K562 (cell line): ENCODE measurements around the gene ZNF239. TPM values are rescaled to one million over a fixed set of nuclear protein-coding genes. Genes with fewer than 3 reads are reported as not detected.

Experiments
- ATAC-seq: fragments of 200-7000 bp; cut with Tn5 transposase; 3 replicates; pipeline ENCODE4 v1.9.1; 2020; ENCODE audit warnings: moderate library complexity
- BruUV-seq: library from RNA; stranded (reverse); fragments of 400-500 nt; replicated peaks from 2 replicates; lab custom pipeline; 2021; lab: Mats Ljungman, UMichigan
- CTCF ChIA-PET: fragments of 300-600 bp; formaldehyde crosslinking; extraction: SDS; loops from one replicate; lab custom pipeline; 2021; ENCODE audit warnings: low intra/inter-chr PET ratio; lab: Yijun Ruan, JAX
- POLR2A ChIA-PET: fragments of 300-600, 350-650 bp; sonication (Branson Sonifier 250); formaldehyde crosslinking; extraction: SDS; loops from one replicate; lab custom pipeline; 2021; ENCODE audit warnings: antibody characterized with exemption, inconsistent platforms; lab: Yijun Ruan, JAX
- DNase-seq, 4 experiments: peaks; one replicate each; pipeline versions ENCODE4 v3.0.0 to v3.0.0-alpha.2; 2011 to 2018; ENCODE audit warnings: low spot score in 3 of 4, mixed read lengths in 3 of 4; ENCODE audit errors: extremely low read depth in 1 of 4
- FAIRE-seq: peaks from 2 replicates; lab custom pipeline; 2011; peaks lifted over from hg19 to GRCh38; lab: Jason Lieb, UNC
- H2AFZ ChIP-seq: 2 replicates; pipeline ENCODE4 v1.6.0; 2011; ENCODE audit warnings: low read depth, low read length, control low read depth, inconsistent platforms
- H3K27ac ChIP-seq: fragments of 200-600 bp; 3 replicates; pipeline ENCODE4 v1.8.0; 2011; ENCODE audit warnings: low read depth, mild to moderate bottlenecking, control low read depth, inconsistent platforms, low read length, moderate library complexity, mixed read lengths; ENCODE audit errors: extremely low read depth
- H3K27me3 ChIP-seq, 2 experiments: fragments of 300-600 bp in 1 of 2; 2 replicates in 1 of 2; 3 replicates in 1 of 2; pipeline versions ENCODE4 v1.6.0 to v1.8.0; 2011; ENCODE audit warnings: inconsistent platforms in 2 of 2, low read length in 2 of 2, mild to moderate bottlenecking in 1 of 2, mixed read lengths in 1 of 2, moderate library complexity in 1 of 2; ENCODE audit not compliant: control insufficient read depth in 2 of 2, insufficient read depth in 2 of 2
- H3K36me3 ChIP-seq: fragments of 300-600 bp; 3 replicates; pipeline ENCODE4 v1.8.0; 2011; ENCODE audit warnings: mild to moderate bottlenecking, low read length, inconsistent platforms; ENCODE audit not compliant: control insufficient read depth, insufficient read depth
- H3K4me1 ChIP-seq, 2 experiments: fragments of 200-600 bp in 1 of 2; replicated peaks in 1 of 2; 2 replicates in 1 of 2; 3 replicates in 1 of 2; pipeline versions ENCODE4 v1.5.1 to v1.8.0; 2011; ENCODE audit warnings: inconsistent platforms in 2 of 2, low read length in 2 of 2, mild to moderate bottlenecking in 1 of 2, mixed read lengths in 1 of 2, moderate library complexity in 1 of 2; ENCODE audit not compliant: control insufficient read depth in 2 of 2, insufficient read depth in 2 of 2
- H3K4me2 ChIP-seq: 2 replicates; pipeline ENCODE4 v1.6.1; 2011; ENCODE audit warnings: low read length, control low read depth, inconsistent platforms, mixed read lengths; ENCODE audit not compliant: insufficient read depth
- H3K4me3 ChIP-seq: fragments of 200-600 bp; sonication (generic), shearing (Covaris generic); 2 replicates; pipeline ENCODE4 v1.5.1; 2016; ENCODE audit warnings: control low read depth, inconsistent platforms
- H3K79me2 ChIP-seq: fragments of 200-600 bp; 3 replicates; pipeline ENCODE4 v1.8.0; 2011; ENCODE audit warnings: low read length, inconsistent platforms; ENCODE audit not compliant: control insufficient read depth, insufficient read depth
- H3K9ac ChIP-seq, 2 experiments: 2 replicates each; pipeline versions ENCODE4 v1.6.0 to v1.6.1; 2011; ENCODE audit warnings: low read depth in 2 of 2, low read length in 2 of 2, control low read depth in 1 of 2, inconsistent platforms in 1 of 2, mild to moderate bottlenecking in 1 of 2, mixed read lengths in 1 of 2; ENCODE audit not compliant: insufficient read depth in 1 of 2
- H3K9me1 ChIP-seq: one replicate; pipeline ENCODE4 v1.6.0; 2011; ENCODE audit warnings: inconsistent platforms, mild to moderate bottlenecking, low read length, moderate library complexity; ENCODE audit not compliant: control insufficient read depth, insufficient read depth
- H3K9me3 ChIP-seq: replicated peaks from 2 replicates; pipeline ENCODE4 v1.5.1; 2011; ENCODE audit warnings: low read depth, low read length, inconsistent platforms; ENCODE audit not compliant: control insufficient read depth, insufficient read depth
- H4K20me1 ChIP-seq: replicated peaks from 2 replicates; pipeline ENCODE4 v1.6.1; 2011; ENCODE audit warnings: low read length, inconsistent platforms, mixed read lengths; ENCODE audit not compliant: control insufficient read depth, insufficient read depth
- CREB3L1 ChIP-seq: fragments of 450-650 bp; IDR thresholded peaks from 2 replicates; pipeline ENCODE4 v1.6.1; 2014; ENCODE audit warnings: low read depth, mild to moderate bottlenecking, moderate library complexity, borderline replicate concordance
- ETV6 ChIP-seq, 3 experiments: fragments of 150-350 bp in 1 of 3; sonication (generic) in 1 of 3; formaldehyde crosslinking in 1 of 3; IDR thresholded peaks; 2 replicates each; pipeline versions ENCODE4 v1.6.1 to v1.8.0; 2014 to 2022; ENCODE audit warnings: borderline replicate concordance in 2 of 3, low read depth in 2 of 3, antibody characterized with exemption in 1 of 3, low read length in 1 of 3, mild to moderate bottlenecking in 1 of 3, missing genetic modification reagents in 1 of 3
- MCM3 ChIP-seq: fragments of 450-650 bp; IDR thresholded peaks from 2 replicates; pipeline ENCODE4 v1.6.1; 2016
- NBN ChIP-seq: fragments of 450-650 bp; IDR thresholded peaks from 2 replicates; pipeline ENCODE4 v1.6.1; 2016; ENCODE audit warnings: low read depth, mild to moderate bottlenecking
- PRMT5 ChIP-seq: sonication (generic); formaldehyde crosslinking; IDR thresholded peaks from 2 replicates; pipeline ENCODE4 v1.5.0; 2020; ENCODE audit warnings: missing genetic modification reagents
- SMARCE1 ChIP-seq: fragments of 450-650 bp; IDR thresholded peaks from 2 replicates; pipeline ENCODE4 v1.7.1; 2016; ENCODE audit warnings: mild to moderate bottlenecking
- TFAM ChIP-seq: fragments of 250-450 bp; sonication (Bioruptor Pico); conservative IDR thresholded peaks from 2 replicates; pipeline ENCODE4 v1.5.0; 2021; ENCODE audit warnings: mild to moderate bottlenecking, moderate library complexity
- ZBTB5 ChIP-seq: fragments of 450-650 bp; IDR thresholded peaks from 2 replicates; pipeline ENCODE4 v1.6.1; 2017; ENCODE audit warnings: antibody characterized with exemption
- ZNF239 ChIP-seq: fragments of 250-450 bp; sonication (Bioruptor Pico); IDR thresholded peaks from 2 replicates; pipeline ENCODE4 v1.4.0; 2020; ENCODE audit warnings: mild to moderate bottlenecking
- ZNF785 ChIP-seq: fragments of 250-450 bp; sonication (Bioruptor Pico); IDR thresholded peaks from 2 replicates; pipeline ENCODE4 v1.4.0; 2020; ENCODE audit warnings: mild to moderate bottlenecking
- WGBS: fragments of 100-300 bp; shearing (Covaris generic); methylation state at CpG from one replicate; pipeline ENCODE4 v1.1.6; 2016; ENCODE audit warnings: low coverage, mixed read lengths; ENCODE audit not compliant: insufficient coverage; ENCODE audit errors: missing lambda C conversion rate; 5-methylcytosine and 5-hydroxymethylcytosine counted together
- in situ Hi-C: fragments of 300-500 bp; cut with MboI; formaldehyde crosslinking; loops from 4 replicates; pipeline ENCODE4 v1.15.0; 2018; ENCODE audit warnings: inconsistent platforms, mixed read lengths
- intact Hi-C: fragments of 100-400 bp; cut with micrococcal nuclease; formaldehyde crosslinking; loops from 2 replicates; pipeline ENCODE4 v1.14.2; 2022
- polyA plus RNA-seq, 8 experiments: library from polyadenylated mRNA; depleted of rRNA in 4 of 8; stranded (reverse) in 5 of 8; unstranded in 3 of 8; fragments of >200 nt; fragmentation: Nextera tagmentation in 2 of 8; fragmentation: Illumina TruSeq in 1 of 8; extraction: Ambion mirVana in 2 of 8; extraction: Trizol in 1 of 8; gene quantifications; 2 replicates each; pipeline versions ENCODE4 v1.2.1 to v1.2.3, GENCODE V29; 2011 to 2014; ENCODE audit warnings: inconsistent platforms in 1 of 8, missing spikeins in 1 of 8
- total RNA-seq, 7 experiments: library from RNA; depleted of rRNA in 6 of 7; stranded (reverse); fragments of >200 nt in 6 of 7; fragmentation: Illumina TruSeq in 2 of 7; extraction: Trizol in 2 of 7; gene quantifications; 2 replicates each; pipeline versions ENCODE4 v1.2.1 to v1.2.3, GENCODE V29; 2011 to 2021; ENCODE audit warnings: low replicate concordance in 1 of 7

The ZNF239 gene
- total and polyA plus RNA-seq, 9 of the 15 experiments (the other 6 are each of a cell fraction or from before 2014, with no cell fraction given), result 13.7 to 26.7 (median 23.4) TPM

- FAIRE-seq (no peak), DNase-seq (no peak), ATAC-seq (no peak)
- Histone ChIP-seq H3K9me3 (peaks cover 16% of the 10 kb centered on the region), H2AFZ (no peak overlapping the region), H3K4me1 (peaks cover 8 to 10% of the 10 kb centered on the region in 2 experiments; a peak in 3 of 5 replicates), H3K36me3 (peaks cover 12% of the 10 kb centered on the region), H3K9ac (no peak overlapping the region), H3K27ac (no peak overlapping the region), H3K4me2 (no peak overlapping the region), H3K27me3 (no peaks in the 10 kb centered on the region), H3K9me1 (no peaks in the 10 kb centered on the region), H3K4me3 (no peak overlapping the region), H3K79me2 (peaks cover 28% of the 10 kb centered on the region), H4K20me1 (no peaks in the 10 kb centered on the region)
- in situ Hi-C loops, result no loop called here
- BruUV-seq, result no TSS peak
- WGBS, result 77% methylated on average over 4 of the region's 5 CpGs
- POLR2A ChIA-PET, result interaction anchor here (0.8 to 1.7 kb wide), 2 partner anchors 26 to 48 kb away, joined by 3 to 4 read pairs; no protein-coding TSS in a partner anchor
- CTCF ChIA-PET, result no interaction called here
- intact Hi-C loops, result loop anchor here (10.0 kb wide), 1 partner anchor 102 kb away; no protein-coding TSS in a partner anchor
- TF ChIP-seq ZBTB5, result no peak
- no peak for TF ChIP-seq MCM3
- TF ChIP-seq PRMT5 (CRISPR knock-in tag), result no peak
- TF ChIP-seq ZNF785 (CRISPR knock-in tag), result no peak
- TF ChIP-seq TFAM (CRISPR knock-in tag), result no peak
- no peak for TF ChIP-seq CREB3L1
- TF ChIP-seq SMARCE1, result no peak
- no peak for TF ChIP-seq NBN
- TF ChIP-seq ETV6 (IDR thresholded peaks at IDR 0.05; ENCODE audit: borderline replicate concordance in 1 of 2, low read depth in 2 of 2, low read length in 1 of 2), result no peak
- TF ChIP-seq ETV6 (CRISPR knock-in tag; IDR thresholded peaks at IDR 0.05; ENCODE audit: borderline replicate concordance), result no peak
- no peak for TF ChIP-seq ZNF239
These were observed 2.2 kb upstream of the ZNF239 start for GRCh38 chr10:43576580-43576979.
